Activated CD8-positive, alpha-beta memory T cell treated with anti-CD3 and anti-CD28 coated beads, Interleukin-2, amount 50 U/mL, for 24 hours (primary cell): ENCODE results near the gene IFIT3.
"Not testable (repeated sequence)": the region's sequence is repeated elsewhere in the genome, so short reads cannot be mapped to it uniquely, and the experiment has no call there.

Experiments used
- DNase-seq: peaks from one replicate; pipeline ENCODE4 v3.0.0-alpha.2; 2020; ENCODE audit errors: extremely low read depth

The IFIT3 gene

DNA sequence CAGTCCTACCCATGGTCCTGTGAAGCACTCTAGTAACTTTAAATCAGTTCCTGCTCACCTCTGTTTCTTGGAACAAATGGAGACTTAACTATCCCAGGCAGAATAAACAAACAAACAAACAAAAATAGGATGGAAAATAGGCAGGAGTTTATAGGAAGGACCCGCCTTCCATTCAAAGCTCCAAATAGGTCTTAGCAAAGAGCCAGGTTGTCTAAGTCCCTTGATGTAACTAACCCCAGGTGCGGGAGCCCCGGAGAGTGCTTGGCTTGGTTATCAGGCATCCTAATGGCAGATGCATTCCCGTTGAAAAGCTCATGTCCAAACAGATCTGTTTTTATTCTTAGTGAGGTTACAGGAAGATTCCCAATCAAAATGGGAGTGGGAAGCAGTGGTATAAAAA, 23.8 kb upstream of the IFIT3 start:
- no peak for DNase-seq

GRCh38 chr10:89304446-89304845, 23.4 kb upstream of the IFIT3 start:
- no peak for DNase-seq

- no peak for DNase-seq
These were observed 22.9 kb upstream of the IFIT3 start for GRCh38 chr10:89304925-89305324.

DNA sequence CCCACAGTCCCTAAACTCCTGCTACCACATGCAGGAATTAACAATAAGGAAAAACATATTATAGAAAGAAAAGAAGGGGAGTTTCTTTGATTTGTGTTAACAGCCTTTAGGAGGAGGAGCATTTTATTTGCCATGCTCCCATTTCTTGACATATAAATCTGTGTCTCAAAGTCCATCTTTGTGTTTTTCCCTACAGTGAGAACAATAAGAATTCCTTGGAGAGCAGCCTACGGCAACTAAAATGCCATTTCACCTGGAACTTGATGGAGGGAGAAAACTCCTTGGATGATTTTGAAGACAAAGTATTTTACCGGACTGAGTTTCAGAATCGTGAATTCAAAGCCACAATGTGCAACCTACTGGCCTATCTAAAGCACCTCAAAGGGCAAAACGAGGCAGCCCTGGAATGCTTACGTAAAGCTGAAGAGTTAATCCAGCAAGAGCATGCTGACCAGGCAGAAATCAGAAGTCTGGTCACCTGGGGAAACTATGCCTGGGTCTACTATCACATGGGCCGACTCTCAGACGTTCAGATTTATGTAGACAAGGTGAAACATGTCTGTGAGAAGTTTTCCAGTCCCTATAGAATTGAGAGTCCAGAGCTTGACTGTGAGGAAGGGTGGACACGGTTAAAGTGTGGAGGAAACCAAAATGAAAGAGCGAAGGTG, 21.9 kb upstream of the IFIT3 start:
- DNase-seq: no peak

GRCh38 chr10:89306434-89307268, 21.1 kb upstream of the IFIT3 start:
- no peak for DNase-seq

- no peak for DNase-seq
These were observed 20.6 kb upstream of the IFIT3 start for GRCh38 chr10:89307269-89307577.

GRCh38 chr10:89308266-89308665, 19.5 kb upstream of the IFIT3 start:
- no peak for DNase-seq

- DNase-seq: no peak
These were observed 19.1 kb upstream of the IFIT3 start for GRCh38 chr10:89308736-89309135.

GRCh38 chr10:89309156-89310055, 18.4 kb upstream of the IFIT3 start:
- DNase-seq: no peak

DNA sequence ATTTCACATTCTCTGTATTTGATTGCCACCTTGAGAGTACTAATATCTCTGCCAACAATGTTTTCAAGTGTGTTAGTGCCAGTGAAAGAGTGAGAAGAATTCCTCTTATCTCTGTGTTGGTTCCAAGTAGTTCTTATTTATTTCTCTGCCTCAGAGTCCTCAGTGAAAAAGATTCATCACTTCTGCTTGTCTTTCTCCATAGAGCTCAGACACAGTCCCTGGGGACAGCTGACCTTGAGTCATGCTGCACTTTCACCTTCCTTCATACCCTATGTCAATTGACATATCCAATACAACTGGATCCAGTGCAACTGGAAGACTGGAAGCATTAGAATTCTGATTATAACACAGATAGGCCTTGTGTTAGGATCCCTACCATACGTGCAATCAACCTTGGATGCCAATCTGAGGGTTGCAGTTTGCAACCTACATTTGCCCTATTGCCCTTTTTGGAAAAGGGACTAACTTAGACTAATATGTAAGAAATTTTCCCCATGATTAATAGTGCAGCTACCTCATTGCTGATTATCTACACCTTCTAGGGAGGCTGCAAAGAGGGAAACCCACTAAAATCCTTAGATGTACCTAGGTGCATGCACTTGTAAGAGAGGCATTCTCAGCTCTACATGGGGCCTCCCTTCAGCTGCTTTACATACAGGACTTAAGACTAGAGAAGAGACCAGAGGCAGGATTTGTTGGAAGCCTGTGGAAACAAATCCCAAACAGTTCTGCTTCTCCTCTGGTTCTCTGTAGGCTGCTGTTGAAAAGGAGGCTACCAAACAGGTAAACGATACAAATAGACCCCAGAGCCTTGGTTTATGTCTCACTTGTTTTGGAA, 17.5 kb upstream of the IFIT3 start:
- DNase-seq: no peak

DNA sequence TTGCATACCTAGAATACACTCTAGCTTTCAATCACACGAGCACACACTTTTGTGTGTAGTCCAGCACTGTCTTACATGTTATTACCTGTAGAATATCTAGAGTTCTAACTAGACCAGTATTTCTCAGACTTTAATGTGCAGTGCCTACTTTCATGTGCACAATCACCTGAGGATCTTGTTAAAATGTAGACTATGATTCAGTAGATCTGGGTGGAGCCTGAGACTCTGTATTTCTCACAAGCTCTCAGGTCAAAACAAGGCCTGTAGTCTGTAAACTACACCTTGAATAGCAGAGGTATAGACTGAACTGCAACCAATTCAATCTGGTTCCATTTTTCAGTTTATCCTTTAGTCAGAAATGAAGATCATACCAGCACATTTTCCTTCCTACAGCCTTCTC, 14.8 kb upstream of the IFIT3 start:
- DNase-seq: no peak

DNA sequence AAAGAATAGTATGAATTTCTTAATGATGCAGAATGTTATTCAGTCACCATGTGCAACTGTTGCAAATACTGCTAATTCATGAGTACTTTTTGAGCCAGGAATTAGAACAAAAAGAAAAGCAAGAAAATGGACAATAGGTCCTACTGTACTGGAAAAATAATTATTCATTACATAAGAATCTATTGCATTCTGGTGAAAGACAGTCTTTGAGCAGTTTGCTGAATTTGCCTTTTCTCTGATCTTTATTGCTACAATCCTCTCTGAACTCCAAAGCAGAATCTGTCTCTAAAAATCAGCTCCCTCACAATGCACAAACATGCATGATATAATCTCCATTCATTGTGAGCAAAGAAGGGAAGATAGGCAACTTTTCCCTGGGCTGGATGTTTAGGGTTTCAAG, 13.1 kb upstream of the IFIT3 start:
- no peak for DNase-seq

DNA sequence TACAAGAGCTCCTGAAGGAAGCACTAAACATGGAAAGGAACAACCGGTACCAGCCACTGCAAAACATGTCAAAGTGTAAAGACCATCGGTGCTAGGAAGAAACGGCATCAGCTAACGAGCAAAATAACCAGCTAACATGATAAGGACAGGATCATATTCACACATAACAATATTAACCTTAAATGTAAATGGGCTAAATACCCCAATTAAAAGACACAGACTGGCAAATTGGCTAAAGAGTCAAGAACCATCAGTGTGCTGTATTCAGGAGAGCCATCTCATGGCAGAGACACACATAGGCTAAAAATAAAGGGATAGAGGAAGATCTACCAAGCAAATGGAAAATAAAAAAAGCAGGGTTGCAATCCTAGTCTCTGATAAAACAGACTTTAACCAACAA, 9.8 kb upstream of the IFIT3 start:
- not testable (repeated sequence) for DNase-seq

GRCh38 chr10:89325081-89325480, 2.7 kb upstream of the IFIT3 start:
- not testable (repeated sequence) for DNase-seq

- not testable (repeated sequence) for DNase-seq
These were observed 1.9 kb upstream of the IFIT3 start for GRCh38 chr10:89325856-89326255.

DNA sequence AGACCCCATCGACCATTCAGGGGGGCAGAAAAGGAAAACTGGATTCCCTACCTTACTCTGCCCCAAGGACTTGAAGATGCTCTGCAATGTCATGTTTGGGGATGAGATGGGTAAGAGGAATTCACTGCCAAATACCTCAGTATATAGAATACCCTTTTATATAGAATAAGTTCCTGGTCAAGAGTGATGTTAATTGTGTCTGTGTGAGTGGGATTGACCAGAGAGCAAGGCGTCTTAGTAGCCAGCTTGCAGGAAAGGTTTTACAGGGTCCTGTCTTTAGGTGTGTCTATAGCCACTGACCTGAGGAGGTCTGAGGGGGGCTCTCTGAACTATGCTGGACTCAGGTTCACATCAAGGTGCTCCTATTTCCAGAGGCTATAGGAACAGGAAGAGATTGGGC, 1.4 kb downstream of the IFIT3 start:
- DNase-seq: no peak

DNA sequence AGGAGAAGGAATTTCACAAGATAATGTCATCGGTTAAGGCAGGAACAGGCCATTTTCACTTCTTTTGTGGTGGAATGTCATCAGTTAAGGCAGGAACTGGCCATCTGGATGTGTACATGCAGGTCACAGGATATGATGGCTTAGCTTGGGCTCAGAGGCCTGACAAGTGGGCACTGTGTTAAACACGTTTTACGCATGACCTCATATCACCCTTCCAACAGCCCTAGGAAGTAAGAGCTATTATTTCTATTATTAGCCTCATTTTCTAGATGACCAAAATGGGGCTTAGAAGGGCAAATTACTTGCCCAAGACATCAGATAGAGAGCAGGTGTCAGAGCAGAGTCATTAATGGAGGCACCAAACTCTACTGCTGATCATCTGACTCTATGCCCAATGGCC, 2.2 kb downstream of the IFIT3 start:
- DNase-seq: not testable (repeated sequence)

DNA sequence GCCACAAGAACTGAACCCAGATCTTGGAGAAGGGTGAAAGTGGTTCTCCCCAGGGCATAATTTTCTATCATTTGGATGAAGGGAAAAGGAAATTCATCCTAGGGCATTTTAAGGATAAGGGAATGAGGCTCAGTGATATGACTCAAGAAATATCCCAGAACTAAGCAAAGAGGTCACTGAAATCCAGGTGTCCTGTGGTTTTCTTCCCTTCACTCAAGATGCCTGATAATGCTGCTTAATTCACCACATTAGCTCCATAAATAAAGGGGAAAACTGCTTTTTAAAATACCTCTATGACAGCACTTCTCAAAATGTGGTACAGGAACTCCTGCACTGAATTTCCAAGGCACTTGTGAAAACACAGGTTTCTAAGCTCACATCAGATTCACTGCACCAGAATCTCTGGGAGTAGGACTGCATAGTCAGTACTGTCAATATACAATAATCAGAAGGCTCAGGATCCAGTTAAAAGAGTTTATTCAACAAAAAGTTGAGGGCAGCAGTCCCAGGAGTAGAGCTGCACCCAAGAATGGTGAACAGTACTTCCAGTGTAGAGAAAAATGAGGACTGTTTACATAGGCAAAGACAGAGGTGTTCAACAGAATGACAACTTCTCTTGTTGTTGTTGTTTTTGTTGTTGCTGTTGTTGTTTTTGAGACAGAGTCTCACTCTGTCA, 2.9 kb downstream of the IFIT3 start:
- no peak for DNase-seq

- DNase-seq: not testable (repeated sequence)
These were observed 3.8 kb downstream of the IFIT3 start for GRCh38 chr10:89331487-89332122.

DNA sequence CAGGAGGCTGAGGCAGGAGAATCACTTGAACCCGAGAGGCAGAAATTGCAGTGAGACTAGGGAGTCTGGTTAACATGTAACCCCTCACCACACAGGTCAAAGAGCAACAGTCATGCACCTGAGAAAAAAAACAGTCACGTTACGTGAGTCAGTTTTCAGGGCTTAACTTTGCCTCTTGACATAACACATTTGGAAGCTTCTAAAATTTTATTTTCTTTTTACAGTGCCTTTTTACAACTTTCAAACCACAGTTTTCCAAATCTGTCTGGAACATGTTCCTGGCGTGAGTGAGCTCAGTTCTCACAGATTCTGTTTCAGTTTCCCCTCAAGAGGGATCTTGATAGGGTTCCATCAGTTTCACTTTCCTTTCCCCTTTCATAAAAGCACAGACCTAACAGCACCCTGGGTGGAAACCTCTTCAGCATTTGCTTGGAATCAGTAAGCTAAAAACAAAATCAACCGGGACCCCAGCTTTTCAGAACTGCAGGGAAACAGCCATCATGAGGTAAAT, 4.4 kb downstream of the IFIT3 start:
- no peak for DNase-seq
